HepG2 (cell line): Measurements from ENCODE around the gene DMAP1. TPM values are rescaled to one million over a fixed set of nuclear protein-coding genes. Genes with fewer than 3 reads are reported as not detected.

Experiments
- ATAC-seq: fragments of 200-7000 bp; cut with Tn5 transposase; 3 replicates; pipeline ENCODE4 v1.9.1; 2020; ENCODE audit warnings: mild to moderate bottlenecking, moderate library complexity
- BruUV-seq: library from RNA; stranded (reverse); fragments of 400-500 nt; replicated peaks from 2 replicates; lab custom pipeline; 2021; lab: Mats Ljungman, UMichigan
- CTCF ChIA-PET: fragments of 300-600 bp; formaldehyde crosslinking; extraction: SDS; loops from one replicate; lab custom pipeline; 2021; ENCODE audit warnings: low total read pairs, inconsistent platforms, low intra/inter-chr PET ratio; lab: Yijun Ruan, JAX
- POLR2A ChIA-PET: fragments of 350-600 bp; sonication (Branson Sonifier 250); formaldehyde crosslinking; loops from one replicate; lab custom pipeline; 2020; ENCODE audit warnings: antibody characterized with exemption, inconsistent platforms; lab: Yijun Ruan, JAX
- DNase-seq: peaks from one replicate; pipeline ENCODE4 v3.0.0-alpha.2; 2015; ENCODE audit warnings: low spot score
- FAIRE-seq: peaks from 3 replicates; lab custom pipeline; 2011; peaks lifted over from hg19 to GRCh38; lab: Jason Lieb, UNC
- H2AFZ ChIP-seq: one replicate; pipeline ENCODE4 v1.6.1; 2011; ENCODE audit warnings: low read length, inconsistent platforms
- H3K27ac ChIP-seq: fragments of 300-600 bp; 3 replicates; pipeline ENCODE4 v1.8.0; 2011; ENCODE audit warnings: mixed run types, mild to moderate bottlenecking, mixed read lengths, low read length, inconsistent platforms; ENCODE audit not compliant: insufficient read depth; ENCODE audit errors: extremely low read length
- H3K27me3 ChIP-seq, 2 experiments: fragments of 200-600 bp in 1 of 2; 2 replicates in 1 of 2; 3 replicates in 1 of 2; pipeline versions ENCODE4 v1.6.0 to v1.8.0; 2011; ENCODE audit warnings: low read length in 2 of 2, mild to moderate bottlenecking in 2 of 2, moderate library complexity in 2 of 2, inconsistent platforms in 1 of 2; ENCODE audit not compliant: insufficient read depth in 2 of 2, control insufficient read depth in 1 of 2
- H3K36me3 ChIP-seq, 2 experiments: fragments of 200-600 bp in 1 of 2; replicated peaks in 1 of 2; 2 replicates in 1 of 2; 3 replicates in 1 of 2; pipeline versions ENCODE4 v1.5.1 to v1.8.0; 2011; ENCODE audit warnings: low read length in 2 of 2, inconsistent platforms in 1 of 2; ENCODE audit not compliant: insufficient read depth in 2 of 2, control insufficient read depth in 1 of 2
- H3K4me1 ChIP-seq: 2 replicates; pipeline ENCODE4 v1.5.1; 2012; ENCODE audit warnings: low read length, inconsistent platforms; ENCODE audit not compliant: insufficient read depth
- H3K4me2 ChIP-seq: 2 replicates; pipeline ENCODE4 v1.6.0; 2011; ENCODE audit warnings: low read depth, low read length, inconsistent platforms
- H3K4me3 ChIP-seq, 3 experiments: fragments of 200-600 bp in 1 of 3; sonication (generic), shearing (Covaris generic) in 1 of 3; replicated peaks in 1 of 3; 2 replicates each; pipeline ENCODE4 v1.5.1; 2011 to 2016; ENCODE audit warnings: low read length in 3 of 3, inconsistent platforms in 2 of 3, low read depth in 2 of 3, mild to moderate bottlenecking in 2 of 3, control low read depth in 1 of 3, mixed read lengths in 1 of 3; ENCODE audit not compliant: insufficient read depth in 1 of 3
- H3K79me2 ChIP-seq: one replicate; pipeline ENCODE4 v1.6.1; 2011; ENCODE audit warnings: low read length, inconsistent platforms; ENCODE audit not compliant: insufficient read depth
- H3K9ac ChIP-seq: 2 replicates; pipeline ENCODE4 v1.6.0; 2011; ENCODE audit warnings: mild to moderate bottlenecking, low read depth, low read length, inconsistent platforms; ENCODE audit not compliant: insufficient read depth
- H3K9me3 ChIP-seq: 2 replicates; pipeline ENCODE4 v1.5.1; 2012; ENCODE audit warnings: mild to moderate bottlenecking, low read length
- H4K20me1 ChIP-seq: 2 replicates; pipeline ENCODE4 v1.6.0; 2011; ENCODE audit warnings: inconsistent platforms, mild to moderate bottlenecking, low read length, moderate library complexity; ENCODE audit not compliant: insufficient read depth
- HES4 ChIP-seq: sonication (generic); formaldehyde crosslinking; IDR thresholded peaks from 2 replicates; pipeline ENCODE4 v1.9.0; 2021; ENCODE audit warnings: mild to moderate bottlenecking, missing genetic modification reagents, borderline replicate concordance
- JUN ChIP-seq: sonication (generic); formaldehyde crosslinking; IDR thresholded peaks from 2 replicates; pipeline ENCODE4 v1.4.0; 2020; ENCODE audit warnings: mild to moderate bottlenecking, missing genetic modification reagents
- MEF2D ChIP-seq: sonication (generic); formaldehyde crosslinking; IDR thresholded peaks from 2 replicates; pipeline ENCODE4 v1.5.1; 2020; ENCODE audit warnings: mild to moderate bottlenecking, missing genetic modification reagents
- POGK ChIP-seq: sonication (generic); formaldehyde crosslinking; conservative IDR thresholded peaks from 2 replicates; pipeline ENCODE4 v1.8.0; 2022; ENCODE audit warnings: mild to moderate bottlenecking, moderate library complexity, missing genetic modification reagents
- SIN3B ChIP-seq: fragments of 150-350 bp; IDR thresholded peaks from 2 replicates; pipeline ENCODE4 v1.6.1; 2014; ENCODE audit warnings: low read length
- ZBTB20 ChIP-seq: sonication (generic); formaldehyde crosslinking; IDR thresholded peaks from 2 replicates; pipeline ENCODE4 v1.8.1; 2023; ENCODE audit warnings: missing genetic modification reagents, low read depth, mild to moderate bottlenecking, borderline replicate concordance
- ZNF407 ChIP-seq: sonication (generic); formaldehyde crosslinking; IDR thresholded peaks from one replicate; pipeline ENCODE4 v1.5.1; 2020; ENCODE audit warnings: mild to moderate bottlenecking, missing genetic modification reagents; ENCODE audit errors: not compliant biosample characterization
- WGBS: methylation state at CpG from one replicate; pipeline ENCODE4 v1.1.6; 2017; ENCODE audit warnings: low lambda C conversion rate; 5-methylcytosine and 5-hydroxymethylcytosine counted together
- in situ Hi-C: cut with HindIII; loops from 2 replicates; pipeline ENCODE4 v1.10.0; 2017; ENCODE audit warnings: low pct_unique_long_range_greater_than_20kb; ENCODE audit not compliant: extremely low pct_ligation_motif_present
- intact Hi-C: fragments of 100-400 bp; cut with micrococcal nuclease; formaldehyde crosslinking; loops from one replicate; pipeline ENCODE4 v1.10.0; 2022; ENCODE audit not compliant: unreplicated experiment
- polyA plus RNA-seq, 8 experiments: library from polyadenylated mRNA; depleted of rRNA in 3 of 8; stranded (reverse) in 7 of 8; unstranded in 1 of 8; fragments of >200 nt; fragmentation: Illumina TruSeq in 4 of 8; extraction: Trizol in 4 of 8; gene quantifications; 2 replicates each; pipeline versions ENCODE4 v1.2.1 to v1.2.3, GENCODE V29; 2011 to 2016; ENCODE audit warnings: low read depth in 4 of 8, missing spikeins in 1 of 8, mixed read lengths in 1 of 8; ENCODE audit not compliant: insufficient read depth in 1 of 8
- total RNA-seq, 5 experiments: library from RNA; depleted of rRNA; stranded (reverse); fragments of >200 nt; fragmentation: Illumina TruSeq; extraction: Trizol; gene quantifications; 2 replicates each; pipeline ENCODE4 v1.2.3, GENCODE V29; 2016; ENCODE audit warnings: low read depth in 1 of 5

Gene DMAP1
- total and polyA plus RNA-seq, 2 of the 13 experiments (the other 11 are each of a cell fraction or from before 2014, with no cell fraction given), result 17.6 to 32.7 TPM

- TF ChIP-seq HES4 (CRISPR knock-in tag), result no peak
- no peak for TF ChIP-seq ZBTB20 (CRISPR knock-in tag)
- TF ChIP-seq POGK (CRISPR knock-in tag), result no peak
- TF ChIP-seq SIN3B, result no peak
- no peak for TF ChIP-seq MEF2D (CRISPR knock-in tag)
These were observed 42.9 kb upstream of the DMAP1 start (continued) for GRCh38 chr1:44170281-44170823.

GRCh38 chr1:44174630-44175029 is 38.6 kb upstream of the DMAP1 start:
- no peak overlapping the region for H3K27ac ChIP-seq
- no peaks in the 10 kb centered on the region for H4K20me1 ChIP-seq
- DNase-seq (no peak), FAIRE-seq (no peak), ATAC-seq (no peak)
- WGBS, result 0% methylated on average over 1 of the region's 1 CpG
- H3K4me3 ChIP-seq, result no peak overlapping the region
- H3K9me3 ChIP-seq, result 0 out of 2 replicates have a peak, but pooled peaks cover 6% of the 10 kb centered on the region
- no peak overlapping the region for H3K4me2 ChIP-seq
- BruUV-seq, result no TSS peak
- POLR2A ChIA-PET, result no interaction called here
- H3K79me2 ChIP-seq, result no peaks in the 10 kb centered on the region
- TF ChIP-seq JUN (CRISPR knock-in tag) (no peak), ZNF407 (no peak)
- no peaks in the 10 kb centered on the region for H3K4me1 ChIP-seq
- no peaks in the 10 kb centered on the region for H3K36me3 ChIP-seq
- peaks cover 0 to 23% of the 10 kb centered on the region in 2 experiments; a peak in 2 of 5 replicates for H3K27me3 ChIP-seq
- H3K9ac ChIP-seq, result no peak overlapping the region
- intact Hi-C loops, result no loop called here
- in situ Hi-C loops, result no loop called here
- CTCF ChIA-PET, result no interaction called here
- no peak overlapping the region for H2AFZ ChIP-seq
